Mesendoderm (in vitro differentiated cells): ENCODE measurements around the gene WLS.

Experiments
- DNase-seq: peaks from one replicate; pipeline ENCODE4 v3.0.0; 2013
- H2AK5ac ChIP-seq: 2 replicates; pipeline ENCODE4 v1.6.1; 2013; ENCODE audit warnings: low read length, inconsistent platforms
- H2BK120ac ChIP-seq: 2 replicates; pipeline ENCODE4 v1.6.1; 2013; ENCODE audit warnings: low read depth, mild to moderate bottlenecking, low read length, moderate library complexity, mixed read lengths
- H2BK15ac ChIP-seq: replicated peaks from 2 replicates; pipeline ENCODE4 v1.6.1; 2013; ENCODE audit warnings: low read depth, mild to moderate bottlenecking, moderate library complexity
- H2BK5ac ChIP-seq: 2 replicates; pipeline ENCODE4 v1.6.1; 2013; ENCODE audit warnings: low read length, inconsistent platforms
- H3K18ac ChIP-seq: 2 replicates; pipeline ENCODE4 v1.6.1; 2013; ENCODE audit warnings: mild to moderate bottlenecking, low read length, mixed read lengths
- H3K23ac ChIP-seq: one replicate; pipeline ENCODE4 v1.6.1; 2013; ENCODE audit warnings: low read length
- H3K27ac ChIP-seq: 2 replicates; pipeline ENCODE4 v1.5.1; 2013; ENCODE audit warnings: low read depth, mild to moderate bottlenecking, inconsistent platforms, low read length, moderate library complexity
- H3K27me3 ChIP-seq: 2 replicates; pipeline ENCODE4 v1.6.1; 2013; ENCODE audit warnings: low read length, control low read depth, mild to moderate bottlenecking, inconsistent platforms; ENCODE audit not compliant: insufficient read depth, poor library complexity
- H3K36me3 ChIP-seq: 2 replicates; pipeline ENCODE4 v1.6.1; 2013; ENCODE audit warnings: low read length, inconsistent platforms; ENCODE audit not compliant: control insufficient read depth, insufficient read depth
- H3K4ac ChIP-seq: one replicate; pipeline ENCODE4 v1.6.1; 2013; ENCODE audit warnings: low read depth, mild to moderate bottlenecking, low read length, moderate library complexity
- H3K4me1 ChIP-seq: 2 replicates; pipeline ENCODE4 v1.6.1; 2013; ENCODE audit warnings: low read depth, low read length, inconsistent platforms; ENCODE audit not compliant: control insufficient read depth
- H3K4me2 ChIP-seq: 2 replicates; pipeline ENCODE4 v1.6.1; 2013; ENCODE audit warnings: low read length
- H3K4me3 ChIP-seq: 2 replicates; pipeline ENCODE4 v1.5.1; 2013; ENCODE audit warnings: mild to moderate bottlenecking, low read length
- H3K56ac ChIP-seq: one replicate; pipeline ENCODE4 v1.6.1; 2013; ENCODE audit warnings: low read length
- H3K79me1 ChIP-seq: 2 replicates; pipeline ENCODE4 v1.6.1; 2013; ENCODE audit warnings: low read length, inconsistent platforms
- H3K79me2 ChIP-seq: 2 replicates; pipeline ENCODE4 v1.6.1; 2013; ENCODE audit warnings: mild to moderate bottlenecking, low read length; ENCODE audit not compliant: control insufficient read depth, insufficient read depth
- H3K9ac ChIP-seq: 2 replicates; pipeline ENCODE4 v1.6.1; 2013; ENCODE audit warnings: low read length, inconsistent platforms
- H4K5ac ChIP-seq: one replicate; pipeline ENCODE4 v1.6.1; 2013; ENCODE audit warnings: low read length
- H4K8ac ChIP-seq: one replicate; pipeline ENCODE4 v1.6.1; 2013; ENCODE audit warnings: low read depth, mild to moderate bottlenecking, control low read depth, low read length, moderate library complexity
- WGBS: extraction: QIAGEN DNeasy Blood & Tissue Kit; methylation state at CpG from one replicate; pipeline ENCODE4 v1.1.7; 2013; ENCODE audit warnings: low lambda C conversion rate, missing lambda C conversion rate; ENCODE audit not compliant: insufficient coverage; ENCODE audit errors: extremely low coverage; 5-methylcytosine and 5-hydroxymethylcytosine counted together

Gene WLS

GRCh38 chr1:68197891-68198290, 34.4 kb downstream of the WLS start:
- H4K8ac ChIP-seq: peak overlapping the region; percentile 2
- H2BK15ac ChIP-seq: no peak overlapping the region
- H3K79me2 ChIP-seq: peaks cover 16% of the 10 kb centered on the region
- no peak overlapping the region for H3K4ac ChIP-seq
- no peak overlapping the region for H4K5ac ChIP-seq
- H3K23ac ChIP-seq: no peak overlapping the region
- H3K36me3 ChIP-seq: no peaks in the 10 kb centered on the region
- no peak overlapping the region for H2AK5ac ChIP-seq
- H3K27ac ChIP-seq: no peak overlapping the region
- DNase-seq: no peak
- H2BK5ac ChIP-seq: no peak overlapping the region
- H3K56ac ChIP-seq: no peak overlapping the region
- no peak overlapping the region for H3K4me3 ChIP-seq
- no CpG with 5 or more reads among the region's 1 CpG for WGBS
- no peak overlapping the region for H3K9ac ChIP-seq
- no peak overlapping the region for H2BK120ac ChIP-seq
- H3K79me1 ChIP-seq: peaks cover 5% of the 10 kb centered on the region
- H3K27me3 ChIP-seq: no peaks in the 10 kb centered on the region
- H3K4me2 ChIP-seq: no peak overlapping the region
- peaks cover 6% of the 10 kb centered on the region for H3K4me1 ChIP-seq
- H3K18ac ChIP-seq: no peak overlapping the region

GRCh38 chr1:68197461-68197860, 34.9 kb downstream of the WLS start:
- H2AK5ac ChIP-seq: no peak overlapping the region
- no peak overlapping the region for H4K5ac ChIP-seq
- H2BK15ac ChIP-seq: no peak overlapping the region
- H3K79me1 ChIP-seq: peaks cover 5% of the 10 kb centered on the region
- no peak overlapping the region for H3K4me2 ChIP-seq
- no peak for DNase-seq
- peaks cover 6% of the 10 kb centered on the region for H3K4me1 ChIP-seq
- no peak overlapping the region for H3K27ac ChIP-seq
- no peak overlapping the region for H3K4me3 ChIP-seq
- H2BK120ac ChIP-seq: no peak overlapping the region
- H3K9ac ChIP-seq: no peak overlapping the region
- no peaks in the 10 kb centered on the region for H3K36me3 ChIP-seq
- no peak overlapping the region for H2BK5ac ChIP-seq
- peaks cover 13% of the 10 kb centered on the region for H3K79me2 ChIP-seq
- no CpG with 5 or more reads among the region's 2 CpGs for WGBS
- H3K4ac ChIP-seq: no peak overlapping the region
- no peak overlapping the region for H4K8ac ChIP-seq
- no peak overlapping the region for H3K18ac ChIP-seq
- no peak overlapping the region for H3K23ac ChIP-seq
- H3K56ac ChIP-seq: no peak overlapping the region
- no peaks in the 10 kb centered on the region for H3K27me3 ChIP-seq

- no peak overlapping the region for H2BK15ac ChIP-seq
- no peaks in the 10 kb centered on the region for H3K27me3 ChIP-seq
- DNase-seq: no peak
- peaks cover 10% of the 10 kb centered on the region for H3K79me2 ChIP-seq
- no peak overlapping the region for H3K56ac ChIP-seq
- H3K79me1 ChIP-seq: peaks cover 3% of the 10 kb centered on the region
- no peak overlapping the region for H2AK5ac ChIP-seq
- WGBS: no CpG with 5 or more reads among the region's 3 CpGs
- peaks cover 2% of the 10 kb centered on the region for H3K36me3 ChIP-seq
- no peak overlapping the region for H4K8ac ChIP-seq
- H3K23ac ChIP-seq: no peak overlapping the region
- H3K4me2 ChIP-seq: no peak overlapping the region
- no peak overlapping the region for H3K4me3 ChIP-seq
- no peak overlapping the region for H4K5ac ChIP-seq
- H2BK120ac ChIP-seq: no peak overlapping the region
- no peak overlapping the region for H3K4ac ChIP-seq
- H3K27ac ChIP-seq: no peak overlapping the region
- no peak overlapping the region for H3K18ac ChIP-seq
- H3K9ac ChIP-seq: no peak overlapping the region
- H3K4me1 ChIP-seq: peaks cover 6% of the 10 kb centered on the region
- no peak overlapping the region for H2BK5ac ChIP-seq
Measured at GRCh38 chr1:68196676-68197075, 35.6 kb downstream of the WLS start.

GRCh38 chr1:68191717-68192116, 40.6 kb downstream of the WLS start:
- no peak overlapping the region for H3K27ac ChIP-seq
- no peaks in the 10 kb centered on the region for H3K27me3 ChIP-seq
- H3K79me2 ChIP-seq: no peaks in the 10 kb centered on the region
- no peak overlapping the region for H3K56ac ChIP-seq
- H2BK15ac ChIP-seq: no peak overlapping the region
- WGBS: no CpG with 5 or more reads among the region's 2 CpGs
- peaks cover 2% of the 10 kb centered on the region for H3K36me3 ChIP-seq
- no peak for DNase-seq
- no peak overlapping the region for H3K23ac ChIP-seq
- H3K4me3 ChIP-seq: no peak overlapping the region
- H3K4me1 ChIP-seq: no peaks in the 10 kb centered on the region
- H3K18ac ChIP-seq: no peak overlapping the region
- H4K5ac ChIP-seq: no peak overlapping the region
- no peak overlapping the region for H3K4me2 ChIP-seq
- H3K79me1 ChIP-seq: peaks cover 2% of the 10 kb centered on the region
- H2AK5ac ChIP-seq: no peak overlapping the region
- no peak overlapping the region for H2BK120ac ChIP-seq
- no peak overlapping the region for H3K4ac ChIP-seq
- no peak overlapping the region for H3K9ac ChIP-seq
- no peak overlapping the region for H2BK5ac ChIP-seq
- no peak overlapping the region for H4K8ac ChIP-seq

- Histone ChIP-seq H3K9ac (no peak overlapping the region), H4K8ac (no peak overlapping the region), H2AK5ac (no peak overlapping the region), H3K79me2 (no peaks in the 10 kb centered on the region), H3K23ac (no peak overlapping the region), H2BK120ac (no peak overlapping the region), H4K5ac (no peak overlapping the region), H3K56ac (no peak overlapping the region), H3K36me3 (peaks cover 2% of the 10 kb centered on the region), H3K27ac (no peak overlapping the region), H2BK5ac (no peak overlapping the region), H3K4me3 (no peak overlapping the region), H2BK15ac (no peak overlapping the region), H3K27me3 (no peaks in the 10 kb centered on the region), H3K4me1 (no peaks in the 10 kb centered on the region), H3K4ac (no peak overlapping the region), H3K18ac (no peak overlapping the region), H3K4me2 (no peak overlapping the region), H3K79me1 (peaks cover under 1% of the 10 kb centered on the region)
- no CpG with 5 or more reads among the region's 4 CpGs for WGBS
- DNase-seq: no peak
Measured at GRCh38 chr1:68188644-68189340, 43.5 kb downstream of the WLS start.

GRCh38 chr1:68188060-68188538, 44.2 kb downstream of the WLS start:
- no peak overlapping the region for H3K4me2 ChIP-seq
- H2BK5ac ChIP-seq: no peak overlapping the region
- no peak for DNase-seq
- peaks cover 2% of the 10 kb centered on the region for H3K36me3 ChIP-seq
- no peak overlapping the region for H3K4me3 ChIP-seq
- no peaks in the 10 kb centered on the region for H3K79me1 ChIP-seq
- H3K4me1 ChIP-seq: no peaks in the 10 kb centered on the region
- H2BK120ac ChIP-seq: no peak overlapping the region
- H3K23ac ChIP-seq: no peak overlapping the region
- no peak overlapping the region for H3K27ac ChIP-seq
- no peak overlapping the region for H3K4ac ChIP-seq
- H3K9ac ChIP-seq: no peak overlapping the region
- no CpG with 5 or more reads among the region's 3 CpGs for WGBS
- no peak overlapping the region for H3K18ac ChIP-seq
- no peak overlapping the region for H3K56ac ChIP-seq
- H2BK15ac ChIP-seq: no peak overlapping the region
- no peak overlapping the region for H4K5ac ChIP-seq
- H4K8ac ChIP-seq: no peak overlapping the region
- no peak overlapping the region for H2AK5ac ChIP-seq
- no peaks in the 10 kb centered on the region for H3K79me2 ChIP-seq
- no peaks in the 10 kb centered on the region for H3K27me3 ChIP-seq
